DMS 273 (cell line): Measurements from ENCODE around the gene KREMEN1.

Experiments
- DNase-seq: peaks from one replicate; lab custom pipeline; 2025; ENCODE audit not compliant: unreplicated experiment; lab: John Stamatoyannopoulos, UW

Gene KREMEN1

GRCh38 chr22:29102300-29102699 lies 29.5 kb downstream of the KREMEN1 start:
- peak; percentile 34 for DNase-seq

GRCh38 chr22:29103121-29103520 lies 30.3 kb downstream of the KREMEN1 start:
- no peak for DNase-seq

- DNase-seq = no peak
Observed at GRCh38 chr22:29105468-29105867, 32.6 kb downstream of the KREMEN1 start.

GRCh38 chr22:29106839-29107238 lies 34.0 kb downstream of the KREMEN1 start:
- DNase-seq = peak; percentile 40

GRCh38 chr22:29108137-29108536 lies 35.3 kb downstream of the KREMEN1 start:
- DNase-seq = no peak

GRCh38 chr22:29109822-29110221 lies 37.0 kb downstream of the KREMEN1 start:
- DNase-seq = no peak

- DNase-seq = no peak
Observed at GRCh38 chr22:29110946-29111345, 38.1 kb downstream of the KREMEN1 start.

- peak; percentile 9 for DNase-seq
Observed at GRCh38 chr22:29112121-29112520, 39.3 kb downstream of the KREMEN1 start.

- DNase-seq = no peak
Observed at GRCh38 chr22:29112681-29113080, 39.8 kb downstream of the KREMEN1 start.

- no peak for DNase-seq
Observed at GRCh38 chr22:29113319-29113718, 40.5 kb downstream of the KREMEN1 start.

- DNase-seq = no peak
Observed at GRCh38 chr22:29114392-29114791, 41.6 kb downstream of the KREMEN1 start.

GRCh38 chr22:29115682-29116288 lies 43.0 kb downstream of the KREMEN1 start:
- peak; percentile 22 for DNase-seq

- no peak for DNase-seq
Observed at GRCh38 chr22:29116397-29117123, 43.7 kb downstream of the KREMEN1 start.

GRCh38 chr22:29117799-29118477 lies 45.1 kb downstream of the KREMEN1 start:
- no peak for DNase-seq

- peak; percentile 19 for DNase-seq
Observed at GRCh38 chr22:29120098-29120912, 47.5 kb downstream of the KREMEN1 start.

GRCh38 chr22:29121124-29121523 lies 48.3 kb downstream of the KREMEN1 start:
- DNase-seq = no peak

- DNase-seq = peak; percentile 9
Observed at GRCh38 chr22:29122041-29122440, 49.2 kb downstream of the KREMEN1 start.

GRCh38 chr22:29124777-29125442 lies 52.1 kb downstream of the KREMEN1 start:
- no peak for DNase-seq

GRCh38 chr22:29125443-29125778 lies 52.6 kb downstream of the KREMEN1 start:
- no peak for DNase-seq

- no peak for DNase-seq
Observed at GRCh38 chr22:29125844-29126243, 53.0 kb downstream of the KREMEN1 start.
